Measurements from ENCODE around the gene KAZN.

Gene KAZN

GRCh38 chr1:15156807-15157380 is 558.4 kb downstream of the KAZN start:
- DNase-seq: no peak

GRCh38 chr1:15157524-15158399 is 559.3 kb downstream of the KAZN start:
- no peak for DNase-seq

GRCh38 chr1:15158506-15159165 is 560.2 kb downstream of the KAZN start:
- no peak for DNase-seq

GRCh38 chr1:15159166-15159555 is 560.7 kb downstream of the KAZN start:
- DNase-seq: no peak

GRCh38 chr1:15160626-15161025 is 562.1 kb downstream of the KAZN start:
- DNase-seq: no peak

GRCh38 chr1:15167386-15167785 is 568.9 kb downstream of the KAZN start:
- DNase-seq: no peak

All from eye (tissue), 1 donor.